HUES64 (cell line): ENCODE measurements around the gene LKAAEAR1.
A peak's percentile ranks its signal among the peaks of the same experiment; 100 is the strongest.

ENCODE experiments used
- H3K27ac ChIP-seq: 2 replicates; pipeline ENCODE4 v1.7.0; 2013; ENCODE audit warnings: low read depth, low read length, inconsistent platforms
- H3K27me3 ChIP-seq: 2 replicates; pipeline ENCODE4 v1.6.1; 2013; ENCODE audit warnings: mild to moderate bottlenecking, low read length; ENCODE audit not compliant: insufficient read depth
- H3K36me3 ChIP-seq: 2 replicates; pipeline ENCODE4 v1.6.1; 2013; ENCODE audit warnings: mild to moderate bottlenecking, low read length; ENCODE audit not compliant: insufficient read depth
- H3K4me1 ChIP-seq: 2 replicates; pipeline ENCODE4 v1.6.1; 2013; ENCODE audit warnings: mild to moderate bottlenecking, low read length, moderate library complexity; ENCODE audit not compliant: insufficient read depth
- H3K4me3 ChIP-seq: 2 replicates; pipeline ENCODE4 v1.5.1; 2013; ENCODE audit warnings: mild to moderate bottlenecking, low read length, moderate library complexity
- H3K9ac ChIP-seq: 2 replicates; pipeline ENCODE4 v1.6.1; 2013; ENCODE audit warnings: mild to moderate bottlenecking, low read depth, low read length
- H3K9me3 ChIP-seq: 2 replicates; pipeline ENCODE4 v1.6.1; 2013; ENCODE audit warnings: low read depth, low read length; ENCODE audit not compliant: insufficient read depth
- WGBS: fragments of 150-250, 120-280 bp; methylation state at CpG from one replicate; pipeline ENCODE4 v1.1.7; 2013; ENCODE audit warnings: missing lambda C conversion rate; 5-methylcytosine and 5-hydroxymethylcytosine counted together

Gene LKAAEAR1

GRCh38 chr20:64057628-64058498, 26.3 kb downstream of the LKAAEAR1 start:
- H3K4me1 ChIP-seq = peaks cover 6% of the 10 kb centered on the region; the same call in 1 of the 2 replicates
- no peaks in the 10 kb centered on the region for H3K36me3 ChIP-seq
- H3K27ac ChIP-seq = no peak overlapping the region
- H3K4me3 ChIP-seq = no peak overlapping the region
- no peak overlapping the region for H3K9ac ChIP-seq
- no peaks in the 10 kb centered on the region for H3K9me3 ChIP-seq
- 38% methylated on average over 33 of the region's 33 CpGs for WGBS
- no peaks in the 10 kb centered on the region for H3K27me3 ChIP-seq

DNA sequence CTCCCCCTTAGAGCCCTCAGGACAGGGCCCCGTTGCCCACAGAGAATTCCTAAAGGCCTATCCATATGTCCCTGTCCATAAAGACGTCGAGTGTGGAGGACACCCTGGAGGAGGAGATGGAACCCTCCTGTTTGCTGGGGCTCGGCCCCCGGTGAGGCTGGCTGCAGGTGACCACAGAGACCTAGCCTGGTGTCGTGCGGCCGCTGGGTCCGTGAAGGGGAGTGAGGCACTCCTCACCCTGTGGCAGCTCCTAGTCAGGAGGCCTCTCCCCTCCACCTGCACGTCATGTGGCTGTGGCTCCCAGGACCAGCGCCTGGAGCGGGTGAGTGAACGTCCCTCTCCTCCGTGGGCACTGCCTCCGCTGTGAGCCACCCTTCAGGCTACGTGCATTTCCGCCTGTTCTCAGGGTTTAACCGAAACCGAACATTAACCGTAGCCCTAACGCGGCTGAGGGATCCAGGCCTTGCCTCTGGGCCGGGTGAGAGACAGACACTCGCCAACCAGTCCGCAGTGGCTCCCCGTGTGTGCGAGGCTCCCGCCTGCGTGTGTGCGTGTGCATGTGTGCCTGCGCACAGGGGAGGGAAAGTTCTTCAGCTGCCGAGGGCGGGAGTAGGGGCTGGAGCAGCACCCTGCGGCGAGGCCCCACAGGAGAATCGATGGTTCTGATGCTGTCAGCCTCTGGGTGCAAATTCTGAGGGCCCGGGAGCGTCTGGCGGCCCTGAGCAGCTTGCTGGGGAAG, 27.1 kb downstream of the LKAAEAR1 start:
- Histone ChIP-seq H3K9ac (no peak overlapping the region), H3K9me3 (no peaks in the 10 kb centered on the region), H3K4me3 (no peak overlapping the region), H3K4me1 (0 out of 2 replicates have a peak, but pooled peaks cover 6% of the 10 kb centered on the region), H3K36me3 (no peaks in the 10 kb centered on the region), H3K27ac (no peak overlapping the region), H3K27me3 (no peaks in the 10 kb centered on the region)
- 72% methylated on average over 39 of the region's 39 CpGs for WGBS

GRCh38 chr20:64056639-64056888, 27.6 kb downstream of the LKAAEAR1 start:
- Histone ChIP-seq H3K27me3 (no peaks in the 10 kb centered on the region), H3K27ac (no peak overlapping the region), H3K9me3 (no peaks in the 10 kb centered on the region), H3K4me1 (0 out of 2 replicates have a peak, but pooled peaks cover 6% of the 10 kb centered on the region), H3K9ac (no peak overlapping the region), H3K4me3 (no peak overlapping the region), H3K36me3 (no peaks in the 10 kb centered on the region)
- 74% methylated on average over 7 of the region's 7 CpGs for WGBS

GRCh38 chr20:64055893-64056638, 28.1 kb downstream of the LKAAEAR1 start:
- Histone ChIP-seq H3K9ac (no peak overlapping the region), H3K27ac (no peak overlapping the region), H3K9me3 (no peaks in the 10 kb centered on the region), H3K4me1 (0 out of 2 replicates have a peak, but pooled peaks cover 6% of the 10 kb centered on the region), H3K36me3 (no peaks in the 10 kb centered on the region), H3K27me3 (peaks cover under 1% of the 10 kb centered on the region), H3K4me3 (no peak overlapping the region)
- 78% methylated on average over 22 of the region's 22 CpGs for WGBS

GRCh38 chr20:64055396-64055892, 28.8 kb downstream of the LKAAEAR1 start:
- peaks cover 7% of the 10 kb centered on the region for H3K27me3 ChIP-seq
- no peaks in the 10 kb centered on the region for H3K9me3 ChIP-seq
- H3K4me1 ChIP-seq = 0 out of 2 replicates have a peak, but pooled peaks cover 6% of the 10 kb centered on the region
- 81% methylated on average over 9 of the region's 9 CpGs for WGBS
- no peak overlapping the region for H3K9ac ChIP-seq
- H3K27ac ChIP-seq = no peak overlapping the region
- no peaks in the 10 kb centered on the region for H3K36me3 ChIP-seq
- H3K4me3 ChIP-seq = no peak overlapping the region

DNA sequence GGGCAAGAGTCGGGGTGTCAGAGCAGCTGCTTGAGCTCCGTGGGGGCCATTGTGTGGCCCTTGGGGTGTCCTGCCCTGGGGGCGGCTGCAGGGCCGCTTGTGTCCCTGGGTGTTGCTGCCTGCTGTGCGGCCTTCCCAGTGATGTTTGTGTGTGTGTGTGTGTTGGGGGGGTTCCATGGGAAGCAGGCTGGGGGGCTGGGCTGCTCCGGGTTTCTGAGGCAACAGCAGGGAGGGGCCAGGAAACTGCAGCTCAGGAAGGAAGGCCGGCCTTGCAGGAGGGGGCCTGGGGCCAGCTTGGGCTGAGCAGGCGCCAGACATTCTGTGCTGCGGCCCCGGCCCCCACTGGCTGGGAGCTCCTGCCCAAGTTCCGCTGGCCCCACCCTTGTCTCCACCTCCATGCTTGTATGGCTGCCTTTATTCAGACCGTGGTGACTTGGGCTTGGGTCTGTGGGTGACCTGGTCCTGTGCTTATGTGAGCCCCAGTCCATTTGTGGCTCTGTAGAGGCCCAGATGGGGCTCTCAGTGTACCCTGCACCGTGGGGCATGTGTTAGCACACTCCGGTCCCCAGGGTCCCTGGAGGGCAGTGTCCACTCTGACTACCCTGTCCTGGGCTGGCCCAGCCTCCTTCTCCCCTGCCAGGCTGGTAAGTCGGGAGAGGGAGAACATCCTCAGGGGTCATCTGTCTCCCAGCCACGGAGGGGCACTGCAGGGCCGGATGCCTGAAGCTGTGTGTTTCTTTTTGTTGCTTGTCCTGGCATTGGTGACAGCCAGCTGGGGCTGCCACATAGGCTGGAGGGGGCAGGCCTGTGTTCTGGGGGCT, 30.1 kb downstream of the LKAAEAR1 start:
- Histone ChIP-seq H3K27ac (0 out of 2 replicates have a peak overlapping the region, but pooled peaks have one; percentile 25), H3K9me3 (no peaks in the 10 kb centered on the region), H3K9ac (no peak overlapping the region), H3K27me3 (peaks cover 21% of the 10 kb centered on the region), H3K4me3 (no peak overlapping the region), H3K36me3 (no peaks in the 10 kb centered on the region), H3K4me1 (0 out of 2 replicates have a peak, but pooled peaks cover 6% of the 10 kb centered on the region)
- 45% methylated on average over 17 of the region's 17 CpGs for WGBS

- no peak overlapping the region for H3K27ac ChIP-seq
- H3K9me3 ChIP-seq = no peaks in the 10 kb centered on the region
- no peak overlapping the region for H3K9ac ChIP-seq
- H3K4me3 ChIP-seq = no peak overlapping the region
- 84% methylated on average over 33 of the region's 33 CpGs for whole genome bisulfite sequencing
- H3K36me3 ChIP-seq = no peaks in the 10 kb centered on the region
- H3K27me3 ChIP-seq = peaks cover 29% of the 10 kb centered on the region
- 0 out of 2 replicates have a peak, but pooled peaks cover 6% of the 10 kb centered on the region for H3K4me1 ChIP-seq
Measured at GRCh38 chr20:64052987-64053840, 31.0 kb downstream of the LKAAEAR1 start.

- no peak overlapping the region for H3K4me3 ChIP-seq
- H3K9ac ChIP-seq = no peak overlapping the region
- no peak overlapping the region for H3K27ac ChIP-seq
- WGBS = 91% methylated on average over 10 of the region's 10 CpGs
- no peaks in the 10 kb centered on the region for H3K36me3 ChIP-seq
- 0 out of 2 replicates have a peak, but pooled peaks cover 6% of the 10 kb centered on the region for H3K4me1 ChIP-seq
- no peaks in the 10 kb centered on the region for H3K9me3 ChIP-seq
- peaks cover 38% of the 10 kb centered on the region for H3K27me3 ChIP-seq
Measured at GRCh38 chr20:64052326-64052722, 31.9 kb downstream of the LKAAEAR1 start.

GRCh38 chr20:64051561-64052325, 32.5 kb downstream of the LKAAEAR1 start:
- WGBS = 86% methylated on average over 15 of the region's 15 CpGs
- Histone ChIP-seq H3K9ac (no peak overlapping the region), H3K27ac (no peak overlapping the region), H3K4me3 (no peak overlapping the region), H3K36me3 (no peaks in the 10 kb centered on the region), H3K9me3 (no peaks in the 10 kb centered on the region), H3K27me3 (peaks cover 44% of the 10 kb centered on the region), H3K4me1 (0 out of 2 replicates have a peak, but pooled peaks cover 6% of the 10 kb centered on the region)
